Activated CD4-positive, alpha-beta T cell treated with anti-CD3 and anti-CD28 coated beads, Interleukin-2, amount 10 ng/mL, durations not matched to agents 7 days and 5 days (primary cell): ENCODE data around the gene BAHCC1. TPM values are rescaled to one million over a fixed set of nuclear protein-coding genes. Genes with fewer than 3 reads are reported as not detected.

ENCODE experiments used
- CTCF ChIA-PET: fragments of 350-600 bp; sonication (Branson Sonifier 250); formaldehyde crosslinking; loops from one replicate; lab custom pipeline; 2021; ENCODE audit warnings: antibody characterized with exemption; lab: Charles Lee
- POLR2A ChIA-PET: fragments of 350-600 bp; sonication (Branson Sonifier 250); formaldehyde crosslinking; loops from one replicate; lab custom pipeline; 2021; ENCODE audit warnings: antibody characterized with exemption; lab: Charles Lee
- DNase-seq: peaks from one replicate; pipeline ENCODE4 v3.0.0-alpha.2; 2020
- H3K27ac Mint-ChIP-seq: one replicate; pipeline ENCODE4 v1.8.0; 2021; ENCODE audit warnings: mild to moderate bottlenecking, moderate library complexity, mixed read lengths
- H3K27me3 Mint-ChIP-seq: one replicate; pipeline ENCODE4 v1.8.0; 2021; ENCODE audit warnings: mixed read lengths
- H3K36me3 Mint-ChIP-seq: one replicate; pipeline ENCODE4 v1.8.0; 2021; ENCODE audit warnings: low read depth, mixed read lengths
- H3K4me1 Mint-ChIP-seq: one replicate; pipeline ENCODE4 v1.8.0; 2021; ENCODE audit warnings: mixed read lengths
- H3K4me3 Mint-ChIP-seq: one replicate; pipeline ENCODE4 v1.8.0; 2021; ENCODE audit warnings: mild to moderate bottlenecking, moderate library complexity, mixed read lengths
- H3K9me3 Mint-ChIP-seq: one replicate; pipeline ENCODE4 v1.8.0; 2021; ENCODE audit warnings: mixed read lengths
- total RNA-seq, 2 experiments: library from RNA; stranded (reverse); gene quantifications; one replicate each; pipeline ENCODE4 v1.2.3, GENCODE V29; 2021

BAHCC1 gene
- total RNA-seq, 2 experiments from 2014 or later: not detected

DNA sequence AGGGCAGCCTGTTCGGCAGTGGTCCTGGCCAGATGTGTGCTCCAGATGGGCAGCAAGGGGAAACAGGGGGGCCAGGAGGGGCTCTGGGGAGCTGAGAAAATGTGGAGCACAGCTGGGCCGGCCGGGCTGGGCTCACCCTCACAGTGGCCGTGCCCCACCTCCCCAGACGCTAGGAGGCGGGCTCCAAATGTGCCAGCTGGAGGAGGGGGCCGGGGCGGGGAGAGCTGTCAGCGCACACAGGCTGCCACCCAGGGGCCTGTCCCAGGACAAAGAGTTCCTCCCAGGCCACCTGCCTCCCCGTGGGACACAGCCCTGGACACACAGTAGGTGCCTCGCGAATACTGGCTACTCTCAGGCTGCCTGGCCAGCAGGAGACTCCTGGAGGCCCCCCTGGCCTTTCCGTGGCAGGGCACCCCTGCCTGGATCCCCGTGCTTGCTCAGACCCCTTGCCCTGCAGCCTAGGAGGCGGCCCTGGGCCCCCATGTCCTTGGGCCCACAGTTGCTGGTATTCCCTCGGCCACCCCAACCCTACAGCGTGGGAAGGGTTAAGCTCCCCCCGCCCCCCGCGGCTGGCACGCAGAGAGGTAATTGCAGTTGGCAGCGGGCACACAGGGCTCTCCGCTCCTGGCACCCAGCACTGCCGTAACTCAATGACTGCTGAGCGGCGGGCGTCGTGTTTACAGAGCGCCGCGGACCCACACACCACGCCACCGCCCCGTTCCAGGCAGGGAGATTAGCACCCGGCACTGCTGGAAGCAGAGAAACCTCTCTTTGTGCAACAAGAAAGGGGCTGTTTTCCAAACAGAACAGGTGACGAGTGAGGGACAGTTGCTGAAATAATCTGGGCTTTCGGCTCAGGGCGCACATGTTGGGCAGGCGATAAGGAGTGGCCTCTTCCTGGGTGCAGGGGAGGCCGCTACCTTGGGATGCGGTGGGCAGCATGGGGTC, 32.2 kb downstream of the BAHCC1 start:
- ChIA-PET CTCF (no interaction called here), POLR2A (no interaction called here)
- no peak for DNase-seq
- H3K4me3 Mint-ChIP-seq: no peak overlapping the region
- H3K4me1 Mint-ChIP-seq: no peaks in the 10 kb centered on the region
- peaks cover 17% of the 10 kb centered on the region for H3K27me3 Mint-ChIP-seq
- no peaks in the 10 kb centered on the region for H3K36me3 Mint-ChIP-seq
- peak overlapping the region; percentile 57 for H3K27ac Mint-ChIP-seq
- H3K9me3 Mint-ChIP-seq: no peaks in the 10 kb centered on the region

DNA sequence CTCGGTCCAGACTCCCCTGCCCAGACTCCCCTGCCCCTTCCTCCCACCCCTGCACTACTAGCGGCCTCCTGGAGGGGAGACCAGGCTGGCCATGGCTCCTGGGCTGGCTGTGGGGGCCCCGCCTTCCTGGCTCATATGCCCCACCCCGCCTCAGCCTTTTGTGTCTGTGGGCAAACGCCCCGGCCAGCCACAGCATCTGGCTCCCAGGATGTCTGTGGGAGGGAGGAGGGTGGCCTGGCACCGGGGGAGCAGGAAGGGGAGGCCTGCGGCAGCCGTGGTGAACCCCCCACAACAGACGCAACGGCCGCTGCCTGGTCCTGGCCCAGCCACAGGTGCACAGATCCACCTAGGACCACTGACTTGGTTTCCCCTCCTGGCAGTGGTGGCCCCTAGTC, 32.9 kb downstream of the BAHCC1 start:
- no peaks in the 10 kb centered on the region for H3K4me1 Mint-ChIP-seq
- no peak overlapping the region for H3K27ac Mint-ChIP-seq
- ChIA-PET POLR2A (no interaction called here), CTCF (interaction anchor here (1.1 to 1.2 kb wide), 2 partner anchors 13 to 30 kb away, joined by 3 read pairs; no protein-coding TSS in a partner anchor)
- no peaks in the 10 kb centered on the region for H3K36me3 Mint-ChIP-seq
- peaks cover 17% of the 10 kb centered on the region for H3K27me3 Mint-ChIP-seq
- no peak for DNase-seq
- no peak overlapping the region for H3K4me3 Mint-ChIP-seq
- H3K9me3 Mint-ChIP-seq: no peaks in the 10 kb centered on the region

GRCh38 chr17:81428516-81428915, 33.3 kb downstream of the BAHCC1 start:
- Mint-ChIP-seq H3K27me3 (peaks cover 17% of the 10 kb centered on the region), H3K36me3 (no peaks in the 10 kb centered on the region), H3K9me3 (no peaks in the 10 kb centered on the region), H3K4me1 (no peaks in the 10 kb centered on the region), H3K4me3 (no peak overlapping the region), H3K27ac (no peak overlapping the region)
- ChIA-PET CTCF (interaction anchor here (1.1 to 1.6 kb wide), 3 partner anchors 12 to 32 kb away, joined by 3 to 4 read pairs (median 3); no protein-coding TSS in a partner anchor), POLR2A (no interaction called here)
- DNase-seq: no peak

GRCh38 chr17:81428948-81429774, 33.9 kb downstream of the BAHCC1 start:
- ChIA-PET CTCF (interaction anchor here (1.1 to 1.6 kb wide), 6 partner anchors 12 to 120 kb away, joined by 3 to 4 read pairs (median 3); no protein-coding TSS in a partner anchor), POLR2A (no interaction called here)
- Mint-ChIP-seq H3K4me1 (no peaks in the 10 kb centered on the region), H3K27me3 (peaks cover 17% of the 10 kb centered on the region), H3K27ac (no peak overlapping the region), H3K4me3 (no peak overlapping the region), H3K9me3 (no peaks in the 10 kb centered on the region), H3K36me3 (no peaks in the 10 kb centered on the region)
- no peak for DNase-seq

DNA sequence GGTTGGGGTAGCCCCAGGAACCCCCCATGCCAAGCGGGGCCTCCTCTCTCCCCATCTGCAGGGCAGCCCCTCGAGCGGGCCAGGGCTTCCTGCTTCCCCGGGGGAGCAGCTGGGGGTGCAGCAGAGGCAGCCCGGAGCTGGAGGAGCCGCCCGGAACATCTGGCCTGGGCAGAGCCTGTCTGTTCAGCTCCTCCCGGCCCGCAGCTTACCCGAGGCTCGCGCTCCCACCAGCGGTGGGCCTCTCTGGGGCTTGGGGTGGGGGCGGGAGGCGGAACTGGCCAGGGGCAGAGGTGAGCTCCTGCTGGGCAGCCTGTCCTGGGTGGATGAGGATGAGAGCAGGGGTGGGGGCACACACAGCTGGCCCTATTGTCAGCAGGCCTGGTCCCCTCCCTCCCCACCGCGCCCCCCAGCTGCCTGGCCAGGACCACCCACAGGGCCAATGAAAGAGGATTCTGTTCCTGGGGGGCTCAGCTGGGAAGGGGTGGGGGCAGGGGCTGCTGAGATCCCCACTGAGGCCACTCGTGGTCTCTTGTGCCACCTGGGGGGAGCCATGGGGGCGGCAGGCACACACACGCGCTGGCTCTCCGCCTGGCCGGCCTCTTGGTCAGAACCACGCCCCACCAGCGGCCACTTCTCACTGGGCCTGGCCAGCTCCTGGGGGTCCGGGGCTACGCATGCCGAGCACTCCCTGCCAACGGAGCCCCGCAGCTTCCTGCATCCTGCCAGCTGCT, 34.7 kb downstream of the BAHCC1 start:
- POLR2A ChIA-PET: no interaction called here

DNA sequence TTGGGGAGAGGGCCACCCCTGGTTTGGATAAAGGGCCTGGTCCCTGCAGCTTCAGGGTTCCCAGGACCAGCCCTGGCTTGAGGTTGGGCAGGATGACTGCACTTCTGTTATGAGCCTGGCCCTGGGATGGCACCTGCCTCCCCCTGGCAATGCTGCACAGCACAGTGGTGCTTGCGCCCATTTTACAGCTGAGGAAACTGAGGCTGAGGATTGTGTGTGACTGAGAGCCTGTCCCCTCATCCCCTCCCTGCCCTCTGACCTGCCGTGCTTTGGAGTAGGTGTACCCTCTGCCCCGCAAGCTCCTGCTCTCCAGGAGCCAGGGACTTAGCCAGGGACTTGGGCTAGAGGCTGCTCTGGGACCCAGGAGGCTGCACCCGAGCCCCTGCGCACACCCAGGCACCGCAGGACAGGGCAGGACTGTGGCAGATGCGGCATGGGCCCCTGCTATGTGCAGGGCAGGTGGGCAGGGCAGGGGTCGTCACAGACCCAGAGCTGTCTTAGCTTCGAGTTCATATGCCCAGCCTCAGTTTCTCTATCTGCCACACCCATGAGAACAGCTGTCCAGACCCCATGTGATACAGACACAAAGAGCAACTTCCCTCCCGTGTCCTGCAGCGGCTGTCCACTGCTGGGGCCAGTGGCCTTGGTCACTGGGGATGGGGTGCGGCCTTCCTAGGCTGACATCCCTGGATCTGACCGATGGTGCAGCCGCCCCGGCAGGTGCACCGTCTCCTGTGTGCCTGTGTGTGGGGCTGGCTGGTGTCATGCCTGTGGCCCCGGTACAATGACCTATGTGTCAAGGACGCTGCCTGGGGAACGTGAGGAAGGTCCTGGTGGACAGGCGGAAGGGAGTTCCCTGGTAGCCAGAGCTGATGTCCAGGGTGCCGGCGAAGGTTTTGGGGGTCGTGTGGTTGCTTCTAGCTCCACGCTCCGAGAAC, 36.6 kb downstream of the BAHCC1 start:
- ChIA-PET POLR2A (no interaction called here), CTCF (interaction anchor here (1.1 kb wide), 1 partner anchor 9 kb away, joined by 5 read pairs; no protein-coding TSS in a partner anchor)
- peaks cover 17% of the 10 kb centered on the region for H3K27me3 Mint-ChIP-seq
- H3K4me3 Mint-ChIP-seq: no peak overlapping the region
- no peaks in the 10 kb centered on the region for H3K9me3 Mint-ChIP-seq
- no peaks in the 10 kb centered on the region for H3K4me1 Mint-ChIP-seq
- H3K36me3 Mint-ChIP-seq: no peaks in the 10 kb centered on the region
- no peak for DNase-seq
- H3K27ac Mint-ChIP-seq: no peak overlapping the region

More for the DNA sequence above, 34.7 kb downstream of the BAHCC1 start:
- no peak for DNase-seq
- no peak overlapping the region for H3K4me3 Mint-ChIP-seq
- H3K36me3 Mint-ChIP-seq: no peaks in the 10 kb centered on the region
- H3K4me1 Mint-ChIP-seq: no peaks in the 10 kb centered on the region
- CTCF ChIA-PET: interaction anchor here (0.6 to 1.6 kb wide), 5 partner anchors 19 to 506 kb away, joined by 3 to 4 read pairs (median 3); no protein-coding TSS in a partner anchor
- H3K9me3 Mint-ChIP-seq: no peaks in the 10 kb centered on the region
- H3K27ac Mint-ChIP-seq: no peak overlapping the region
- H3K27me3 Mint-ChIP-seq: peaks cover 17% of the 10 kb centered on the region

DNA sequence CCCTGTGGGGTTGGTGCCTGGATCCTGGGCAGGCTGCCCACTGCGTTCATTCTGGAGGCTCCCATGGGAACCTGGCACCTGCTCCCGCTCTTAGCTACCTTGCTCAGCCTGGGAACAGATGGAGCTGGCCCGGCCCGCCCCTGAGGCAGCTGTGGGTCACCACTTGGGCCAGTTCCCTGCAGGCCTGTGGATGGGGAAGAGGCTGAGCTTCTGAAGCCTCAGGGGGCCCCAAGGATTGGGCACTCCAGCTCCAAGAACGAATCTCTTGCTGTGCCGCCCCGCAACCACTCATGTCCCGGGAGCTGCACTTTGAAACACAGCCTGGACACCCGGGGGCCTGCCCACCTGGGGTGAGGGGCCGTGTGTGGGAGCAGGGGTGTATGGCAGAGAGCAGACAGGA, 37.7 kb downstream of the BAHCC1 start:
- H3K4me1 Mint-ChIP-seq: no peaks in the 10 kb centered on the region
- peaks cover 10% of the 10 kb centered on the region for H3K27me3 Mint-ChIP-seq
- DNase-seq: no peak
- H3K27ac Mint-ChIP-seq: no peak overlapping the region
- no peaks in the 10 kb centered on the region for H3K9me3 Mint-ChIP-seq
- no peak overlapping the region for H3K4me3 Mint-ChIP-seq
- H3K36me3 Mint-ChIP-seq: no peaks in the 10 kb centered on the region
- ChIA-PET CTCF (interaction anchor here (1.1 kb wide), 1 partner anchor 41 kb away, joined by 3 read pairs; no protein-coding TSS in a partner anchor), POLR2A (no interaction called here)

DNA sequence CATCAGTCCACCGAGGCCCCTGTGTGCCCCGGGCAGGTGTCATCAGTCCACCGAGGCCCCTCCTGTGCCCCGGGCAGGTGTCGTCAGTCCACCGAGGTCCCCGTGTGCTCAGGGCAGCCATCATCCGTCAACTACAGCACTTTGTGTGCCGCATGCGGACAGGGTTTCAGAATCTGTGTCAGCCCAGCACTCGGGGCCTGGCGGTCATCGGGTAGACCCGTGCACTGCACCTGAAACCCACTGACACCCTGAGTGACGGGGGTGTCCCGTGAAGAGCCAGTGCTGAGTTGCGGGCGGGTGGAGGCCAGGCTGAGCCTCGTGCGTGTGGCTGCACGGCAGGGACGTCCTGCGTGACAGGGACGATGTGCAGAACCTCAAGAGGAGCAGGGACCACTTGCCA, 38.4 kb downstream of the BAHCC1 start:
- Mint-ChIP-seq H3K4me3 (no peak overlapping the region), H3K27me3 (peaks cover 9% of the 10 kb centered on the region), H3K9me3 (no peaks in the 10 kb centered on the region), H3K4me1 (no peaks in the 10 kb centered on the region), H3K36me3 (no peaks in the 10 kb centered on the region), H3K27ac (no peak overlapping the region)
- ChIA-PET CTCF (interaction anchor here (1.1 kb wide), 1 partner anchor 40 kb away, joined by 3 read pairs; no protein-coding TSS in a partner anchor), POLR2A (no interaction called here)
- no peak for DNase-seq

- H3K27ac Mint-ChIP-seq: no peak overlapping the region
- H3K4me1 Mint-ChIP-seq: peaks cover 1% of the 10 kb centered on the region
- no peaks in the 10 kb centered on the region for H3K9me3 Mint-ChIP-seq
- ChIA-PET POLR2A (no interaction called here), CTCF (no interaction called here)
- no peak overlapping the region for H3K4me3 Mint-ChIP-seq
- no peak for DNase-seq
- H3K27me3 Mint-ChIP-seq: peaks cover 7% of the 10 kb centered on the region
- H3K36me3 Mint-ChIP-seq: no peaks in the 10 kb centered on the region
Observed at GRCh38 chr17:81434072-81434471, 38.8 kb downstream of the BAHCC1 start.

- peaks cover 8% of the 10 kb centered on the region for H3K27me3 Mint-ChIP-seq
- peaks cover 4% of the 10 kb centered on the region for H3K4me1 Mint-ChIP-seq
- CTCF ChIA-PET: interaction anchor here (1.4 kb wide), 1 partner anchor 10 kb away, joined by 3 read pairs; no protein-coding TSS in a partner anchor
- H3K9me3 Mint-ChIP-seq: no peaks in the 10 kb centered on the region
- H3K36me3 Mint-ChIP-seq: no peaks in the 10 kb centered on the region
- POLR2A ChIA-PET: no interaction called here
- H3K4me3 Mint-ChIP-seq: no peak overlapping the region
- H3K27ac Mint-ChIP-seq: no peak overlapping the region
- DNase-seq: no peak
Observed at GRCh38 chr17:81434681-81435417, 39.6 kb downstream of the BAHCC1 start.
